Stimulated activated CD8-positive, alpha-beta memory T cell treated with anti-CD3 and anti-CD28 coated beads, Interleukin-12 subunit alpha, Interleukin-12 subunit beta, amount 100 ng/mL, for 24 hours (primary cell): ENCODE data around the gene NOP9.
"Not testable (repeated sequence)": the region's sequence is repeated elsewhere in the genome, so short reads cannot be mapped to it uniquely, and the experiment has no call there.

ENCODE experiments used
- DNase-seq: peaks from one replicate; pipeline ENCODE4 v3.0.0-alpha.2; 2020; ENCODE audit errors: extremely low read depth

The NOP9 gene

GRCh38 chr14:24351517-24351916 lies 51.9 kb downstream of the NOP9 start:
- DNase-seq, result no peak

GRCh38 chr14:24353559-24354481 lies 54.2 kb downstream of the NOP9 start:
- DNase-seq, result no peak

- DNase-seq, result not testable (repeated sequence)
Observed at GRCh38 chr14:24354482-24354825, 54.8 kb downstream of the NOP9 start.

- DNase-seq, result no peak
Observed at GRCh38 chr14:24355009-24355408, 55.4 kb downstream of the NOP9 start.

GRCh38 chr14:24356208-24356607 lies 56.6 kb downstream of the NOP9 start:
- DNase-seq, result no peak
